GM12873 (cell line): Measurements from ENCODE around the gene CST6.

Source experiments
- TF ChIP-seq, protein P1 (sequence below): IDR thresholded peaks from 2 replicates; pipeline ENCODE4 v1.5.1; 2012; ENCODE audit warnings: low read depth, mild to moderate bottlenecking, moderate library complexity, low read length, control low read depth; ENCODE audit not compliant: insufficient read depth; ENCODE audit errors: missing control alignments

Gene CST6

DNA sequence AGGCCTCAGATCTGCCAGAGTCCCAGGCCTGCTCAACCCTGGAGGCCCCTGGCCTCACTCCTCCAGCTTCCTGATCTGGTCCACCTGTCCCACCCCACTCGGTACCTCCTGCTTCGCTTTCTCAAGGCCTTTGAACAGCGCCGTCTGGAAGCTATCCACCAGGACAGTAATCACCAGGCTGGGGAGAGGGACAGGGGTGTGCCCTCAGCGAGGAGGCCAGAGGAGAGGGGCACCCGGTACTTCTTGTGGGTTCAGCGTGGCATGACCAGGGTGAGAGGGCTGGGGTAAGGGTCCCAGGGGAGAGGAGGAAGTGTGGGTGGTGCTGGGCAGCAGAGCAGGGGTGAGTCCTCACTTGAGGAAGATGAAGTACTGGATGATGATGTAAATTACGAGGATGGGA, 8.4 kb downstream of the CST6 start:
- TF ChIP-seq, protein P1, sequence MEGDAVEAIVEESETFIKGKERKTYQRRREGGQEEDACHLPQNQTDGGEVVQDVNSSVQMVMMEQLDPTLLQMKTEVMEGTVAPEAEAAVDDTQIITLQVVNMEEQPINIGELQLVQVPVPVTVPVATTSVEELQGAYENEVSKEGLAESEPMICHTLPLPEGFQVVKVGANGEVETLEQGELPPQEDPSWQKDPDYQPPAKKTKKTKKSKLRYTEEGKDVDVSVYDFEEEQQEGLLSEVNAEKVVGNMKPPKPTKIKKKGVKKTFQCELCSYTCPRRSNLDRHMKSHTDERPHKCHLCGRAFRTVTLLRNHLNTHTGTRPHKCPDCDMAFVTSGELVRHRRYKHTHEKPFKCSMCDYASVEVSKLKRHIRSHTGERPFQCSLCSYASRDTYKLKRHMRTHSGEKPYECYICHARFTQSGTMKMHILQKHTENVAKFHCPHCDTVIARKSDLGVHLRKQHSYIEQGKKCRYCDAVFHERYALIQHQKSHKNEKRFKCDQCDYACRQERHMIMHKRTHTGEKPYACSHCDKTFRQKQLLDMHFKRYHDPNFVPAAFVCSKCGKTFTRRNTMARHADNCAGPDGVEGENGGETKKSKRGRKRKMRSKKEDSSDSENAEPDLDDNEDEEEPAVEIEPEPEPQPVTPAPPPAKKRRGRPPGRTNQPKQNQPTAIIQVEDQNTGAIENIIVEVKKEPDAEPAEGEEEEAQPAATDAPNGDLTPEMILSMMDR = no peak

DNA sequence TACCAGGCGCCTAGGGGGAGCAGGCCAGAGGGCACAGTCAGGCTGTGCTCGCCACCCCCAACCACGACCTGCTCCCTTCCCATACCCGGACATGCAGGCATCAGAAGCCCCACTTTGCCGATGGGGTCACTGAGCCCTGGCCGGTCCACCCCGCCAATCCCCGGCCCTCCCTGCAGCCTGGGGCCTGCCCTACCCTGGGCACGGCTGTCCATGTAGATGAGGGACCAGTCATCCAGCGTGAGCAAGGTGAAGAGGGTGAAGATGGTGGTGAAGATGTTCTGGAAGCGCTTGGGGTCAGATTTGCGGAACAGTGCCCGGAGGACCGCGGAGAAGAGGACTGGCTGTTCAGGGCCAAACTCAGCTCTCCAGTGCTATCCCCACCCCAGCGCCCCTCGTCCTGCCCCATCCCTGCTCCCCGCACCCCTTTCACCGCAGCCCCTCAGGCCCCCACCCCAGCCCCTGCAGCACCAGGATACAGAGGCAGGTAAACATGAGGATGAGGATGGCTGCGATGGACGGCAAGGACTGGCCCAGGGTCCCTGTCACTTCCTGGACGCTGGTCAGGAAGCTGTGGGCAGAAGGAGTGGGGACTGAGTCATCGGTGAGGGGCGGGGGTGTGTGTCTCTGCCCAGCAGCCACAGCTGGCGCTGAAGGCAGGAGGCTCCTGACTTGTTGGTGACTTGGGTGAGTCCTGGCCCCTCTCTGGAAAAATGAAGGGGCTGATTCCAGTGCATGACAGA, 9.0 kb downstream of the CST6 start:
- TF ChIP-seq, protein P1 = no peak

GRCh38 chr11:66022401-66023185, 10.8 kb downstream of the CST6 start:
- TF ChIP-seq, protein P1 = peak; percentile 90

GRCh38 chr11:66026017-66026529, 14.3 kb downstream of the CST6 start, which contains the start of gene CATSPER1:
Gene CATSPER1 (minus strand): TSS chr11:66026479. CDS start chr11:66026379, 100 bp downstream.
- TF ChIP-seq, protein P1 = no peak

DNA sequence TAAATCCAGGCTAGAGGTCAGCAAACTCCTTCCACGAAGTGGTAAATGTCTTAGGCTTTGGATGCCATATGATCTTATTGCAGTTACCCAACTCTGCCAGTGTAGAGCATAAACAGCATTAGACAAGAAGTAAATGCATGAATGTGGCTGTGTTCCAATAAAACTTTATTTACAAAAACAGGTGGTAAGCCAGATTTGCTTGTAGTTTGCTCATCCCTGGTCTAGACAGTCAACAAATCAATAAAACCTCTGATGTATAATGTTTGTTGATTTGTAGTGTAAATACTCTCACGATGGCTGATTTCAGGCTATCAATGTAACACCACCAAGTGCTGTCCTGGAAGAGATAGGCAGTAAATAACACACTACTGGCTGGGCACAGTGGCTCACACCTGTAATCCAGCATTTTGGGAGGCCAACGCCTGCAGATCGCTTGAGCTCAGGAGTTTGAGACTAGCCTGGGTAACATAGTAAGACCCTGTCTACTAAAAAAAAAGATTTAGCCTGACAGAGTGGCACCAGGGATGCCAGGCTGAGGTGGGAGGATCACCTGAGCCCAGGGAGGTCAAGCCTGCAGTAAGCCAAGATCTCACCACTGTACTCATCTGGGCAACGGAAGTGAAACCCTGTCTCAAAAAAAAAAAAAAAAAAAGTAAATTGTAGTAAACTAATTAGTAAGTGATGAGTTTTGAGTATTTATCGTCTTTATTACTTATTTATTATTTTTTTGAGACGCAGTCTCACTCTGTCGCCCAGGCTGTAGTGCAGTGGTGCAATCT, 21.3 kb downstream of the CST6 start:
- TF ChIP-seq, protein P1 = no peak

- TF ChIP-seq, protein P1 = no peak
Measured at GRCh38 chr11:66035653-66036333, 24.0 kb downstream of the CST6 start.

DNA sequence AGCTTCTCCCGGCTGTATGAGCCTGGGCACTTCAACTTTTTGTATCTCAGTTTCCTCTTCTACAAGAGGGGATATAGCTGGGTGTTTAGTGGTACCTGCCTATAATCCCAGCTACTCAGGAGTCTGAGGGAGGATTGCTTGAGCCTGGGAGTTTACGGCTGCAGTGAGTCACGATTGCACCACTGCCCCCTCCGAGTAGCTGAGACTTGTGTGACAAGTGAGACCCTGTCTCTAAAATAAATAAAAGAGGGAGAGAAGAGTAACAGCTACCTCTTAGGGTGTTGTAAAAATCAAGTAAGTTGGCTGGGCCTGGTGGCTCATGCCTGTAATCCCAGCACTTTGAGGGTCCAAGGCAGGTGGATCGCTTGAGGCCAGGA, 24.5 kb downstream of the CST6 start:
- TF ChIP-seq, protein P1 = no peak
